Measurements from ENCODE around the gene PARD3. TPM values are rescaled to one million over a fixed set of nuclear protein-coding genes. Genes with fewer than 3 reads are reported as not detected.

Gene PARD3
- total and polyA plus RNA-seq, 2 donors (not counting 3 experiments of a cell fraction or from before 2014, with no cell fraction given), result 7.3 to 24.1 TPM

DNA sequence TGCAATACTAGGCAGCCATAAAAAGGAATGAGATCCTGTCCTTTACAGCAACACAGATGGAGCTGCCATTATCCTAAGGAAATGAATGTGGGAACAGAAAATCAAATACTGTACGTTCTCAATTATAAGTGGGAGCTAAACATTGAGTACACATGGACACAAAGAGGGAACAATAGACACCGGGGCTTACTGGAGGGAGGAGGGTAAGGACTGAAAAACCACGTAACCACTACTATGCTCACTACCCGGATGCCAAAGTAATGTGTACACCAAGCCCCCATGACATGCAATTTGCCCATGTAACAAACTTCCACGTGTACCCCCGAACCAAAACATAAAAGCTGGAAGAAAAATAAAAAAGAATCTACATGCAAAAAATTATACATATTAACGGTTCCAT is 587.0 kb downstream of the PARD3 start:
- POLR2A ChIA-PET, result no interaction called here
- dilution Hi-C loops (cut with MboI; ENCODE audit: extremely low pct_ligation_motif_present, low sequenced_read_pairs), result no loop called here
- BruUV-seq (replicated peaks), result no TSS peak
- Histone ChIP-seq H3K9ac (replicated peaks; ENCODE audit: extremely low read depth, insufficient read depth, low read length) (no peak overlapping the region), H3K4me2 (ENCODE audit: insufficient read depth, low read length) (no peak overlapping the region), H3K4me1 (ENCODE audit: control insufficient read depth, extremely low read depth, insufficient read depth, low read length) (no peaks in the 10 kb centered on the region), H3K27ac (ENCODE audit: insufficient read depth, low read depth, low read length) (no peak overlapping the region), H2AFZ (ENCODE audit: low read depth, low read length) (no peak overlapping the region), H3K9me3 (replicated peaks; ENCODE audit: control insufficient read depth, insufficient read depth, low read length) (no peaks in the 10 kb centered on the region), H4K20me1 (replicated peaks; ENCODE audit: control insufficient read depth, extremely low read depth, insufficient read depth, low read length) (no peaks in the 10 kb centered on the region), H3K36me3 (ENCODE audit: control insufficient read depth in 2 of 2, extremely low read depth in 1 of 2, insufficient read depth in 2 of 2, low read length in 2 of 2) (no peaks in the 10 kb centered on the region), H3K27me3 (ENCODE audit: control insufficient read depth in 2 of 2, insufficient read depth in 2 of 2, low read length in 2 of 2) (no peaks in the 10 kb centered on the region), H3K9me1 (replicated peaks; ENCODE audit: control insufficient read depth, extremely low read depth, insufficient read depth, low read length) (no peaks in the 10 kb centered on the region), H3K4me3 (replicated peaks in 1 of 3; ENCODE audit: insufficient read depth in 1 of 3, low read depth in 1 of 3, low read length in 3 of 3) (no peak overlapping the region), H3K79me2 (ENCODE audit: control insufficient read depth, insufficient read depth, low read length) (no peaks in the 10 kb centered on the region)
- CTCF ChIA-PET, result interaction anchor here (0.9 to 1.3 kb wide), 3 partner anchors 9 to 896 kb away, joined by 3 to 4 read pairs (median 3); no protein-coding TSS in a partner anchor
- FAIRE-seq (no peak), DNase-seq (ENCODE audit: low read depth, low spot score) (no peak)
- intact Hi-C loops (cut with micrococcal nuclease), result no loop called here
- TF ChIP-seq EZH2 (IDR thresholded peaks at IDR 0.05; ENCODE audit: borderline replicate concordance, low read depth, low read length, severe bottlenecking) (no peak), GATA2 (IDR thresholded peaks at IDR 0.05; ENCODE audit: insufficient read depth, insufficient read length, low read depth, low read length) (no peak), FOS (IDR thresholded peaks at IDR 0.05; ENCODE audit: borderline replicate concordance, insufficient read depth, low read length) (no peak), POLR2AphosphoS5 (IDR thresholded peaks at IDR 0.05; ENCODE audit: insufficient read depth, low read depth, low read length) (no peak), POLR2A (IDR thresholded peaks at IDR 0.05; ENCODE audit: low read depth, low read length) (no peak), JUN (IDR thresholded peaks at IDR 0.05; ENCODE audit: borderline replicate concordance, insufficient read depth, insufficient read length, low read depth) (no peak), MYC (IDR thresholded peaks at IDR 0.05; ENCODE audit: low read depth, low read length) (no peak)
- TF ChIP-seq, protein P1, sequence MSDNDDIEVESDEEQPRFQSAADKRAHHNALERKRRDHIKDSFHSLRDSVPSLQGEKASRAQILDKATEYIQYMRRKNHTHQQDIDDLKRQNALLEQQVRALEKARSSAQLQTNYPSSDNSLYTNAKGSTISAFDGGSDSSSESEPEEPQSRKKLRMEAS (IDR thresholded peaks at IDR 0.05; ENCODE audit: insufficient read depth, insufficient read length), result no peak
- TF ChIP-seq, protein P2, sequence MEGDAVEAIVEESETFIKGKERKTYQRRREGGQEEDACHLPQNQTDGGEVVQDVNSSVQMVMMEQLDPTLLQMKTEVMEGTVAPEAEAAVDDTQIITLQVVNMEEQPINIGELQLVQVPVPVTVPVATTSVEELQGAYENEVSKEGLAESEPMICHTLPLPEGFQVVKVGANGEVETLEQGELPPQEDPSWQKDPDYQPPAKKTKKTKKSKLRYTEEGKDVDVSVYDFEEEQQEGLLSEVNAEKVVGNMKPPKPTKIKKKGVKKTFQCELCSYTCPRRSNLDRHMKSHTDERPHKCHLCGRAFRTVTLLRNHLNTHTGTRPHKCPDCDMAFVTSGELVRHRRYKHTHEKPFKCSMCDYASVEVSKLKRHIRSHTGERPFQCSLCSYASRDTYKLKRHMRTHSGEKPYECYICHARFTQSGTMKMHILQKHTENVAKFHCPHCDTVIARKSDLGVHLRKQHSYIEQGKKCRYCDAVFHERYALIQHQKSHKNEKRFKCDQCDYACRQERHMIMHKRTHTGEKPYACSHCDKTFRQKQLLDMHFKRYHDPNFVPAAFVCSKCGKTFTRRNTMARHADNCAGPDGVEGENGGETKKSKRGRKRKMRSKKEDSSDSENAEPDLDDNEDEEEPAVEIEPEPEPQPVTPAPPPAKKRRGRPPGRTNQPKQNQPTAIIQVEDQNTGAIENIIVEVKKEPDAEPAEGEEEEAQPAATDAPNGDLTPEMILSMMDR (IDR thresholded peaks at IDR 0.05; ENCODE audit: extremely low read depth in 1 of 2, insufficient read depth in 1 of 2, low read depth in 1 of 2, low read length in 2 of 2), result no peak
